Endodermal cell (in vitro differentiated cells): ENCODE data around the gene NLRP1. TPM values are rescaled to one million over a fixed set of nuclear protein-coding genes. Genes with fewer than 3 reads are reported as not detected.
"Not testable (repeated sequence)": the region's sequence is repeated elsewhere in the genome, so short reads cannot be mapped to it uniquely, and the experiment has no call there.

ENCODE experiments used
- DNase-seq: peaks from one replicate; pipeline ENCODE4 v3.0.0-alpha.2; 2017
- H3K27ac ChIP-seq: 2 replicates; pipeline ENCODE4 v1.5.1; 2013; ENCODE audit warnings: mild to moderate bottlenecking, low read depth, low read length, moderate library complexity
- H3K27me3 ChIP-seq: 2 replicates; pipeline ENCODE4 v1.6.1; 2013; ENCODE audit warnings: mild to moderate bottlenecking, low read length, moderate library complexity; ENCODE audit not compliant: insufficient read depth, control insufficient read depth, poor library complexity, severe bottlenecking
- H3K36me3 ChIP-seq: 2 replicates; pipeline ENCODE4 v1.7.0; 2013; ENCODE audit warnings: mild to moderate bottlenecking, low read length, moderate library complexity; ENCODE audit not compliant: control insufficient read depth, insufficient read depth
- H3K4me1 ChIP-seq: one replicate; pipeline ENCODE4 v1.7.0; 2013; ENCODE audit warnings: low read length; ENCODE audit not compliant: control insufficient read depth, insufficient read depth
- H3K4me3 ChIP-seq: 2 replicates; pipeline ENCODE4 v1.5.1; 2013; ENCODE audit warnings: mild to moderate bottlenecking, low read length, moderate library complexity
- H3K9ac ChIP-seq: 2 replicates; pipeline ENCODE4 v1.6.1; 2013; ENCODE audit warnings: mild to moderate bottlenecking, low read length, moderate library complexity; ENCODE audit not compliant: poor library complexity, severe bottlenecking; ENCODE audit errors: extremely low read depth
- H3K9me3 ChIP-seq: 2 replicates; pipeline ENCODE4 v1.6.1; 2013; ENCODE audit warnings: mild to moderate bottlenecking, low read length, moderate library complexity; ENCODE audit not compliant: control insufficient read depth
- H3K27ac Mint-ChIP-seq: 2 replicates; pipeline ENCODE4 v1.8.0; 2020; ENCODE audit warnings: mixed read lengths
- H3K27me3 Mint-ChIP-seq: 2 replicates; pipeline ENCODE4 v1.8.0; 2021; ENCODE audit warnings: mild to moderate bottlenecking, mixed read lengths; ENCODE audit not compliant: insufficient read depth
- H3K36me3 Mint-ChIP-seq: 2 replicates; pipeline ENCODE4 v1.8.0; 2020; ENCODE audit warnings: low read depth, mixed read lengths
- H3K4me1 Mint-ChIP-seq: 2 replicates; pipeline ENCODE4 v1.8.0; 2020; ENCODE audit warnings: mixed read lengths
- H3K4me3 Mint-ChIP-seq: 2 replicates; pipeline ENCODE4 v1.8.0; 2020; ENCODE audit warnings: mild to moderate bottlenecking, moderate library complexity, mixed read lengths
- H3K9me3 Mint-ChIP-seq: 2 replicates; pipeline ENCODE4 v1.8.0; 2020; ENCODE audit warnings: mild to moderate bottlenecking, mixed read lengths
- CTCF ChIP-seq: fragments of 200-600 bp; sonication (generic); conservative IDR thresholded peaks from 2 replicates; pipeline ENCODE4 v1.5.0; 2021; ENCODE audit warnings: antibody characterized with exemption, mild to moderate bottlenecking
- WGBS, 2 experiments: methylation state at CpG; one replicate each; pipeline versions ENCODE4 v1.1.5 to v1.1.7; 2013; ENCODE audit warnings: missing lambda C conversion rate in 2 of 2, mixed read lengths in 1 of 2; ENCODE audit not compliant: insufficient coverage in 1 of 2, insufficient read length in 1 of 2; 5-methylcytosine and 5-hydroxymethylcytosine counted together
- total RNA-seq, 2 donors: library from RNA; stranded (reverse); fragmentation: NEBNext Ultra II Directional in 1 of 2; extraction: Animal tissue kit (Norgen Biotek cat#: 25700) in 1 of 2; gene quantifications; 2 replicates in 1 of 2; 3 replicates in 1 of 2; pipeline ENCODE4 v1.2.1, GENCODE V29; 2021

NLRP1 gene
- total RNA-seq, 2 donors from 2014 or later = 3.6 to 5.4 TPM

- H3K9me3 Mint-ChIP-seq = peaks cover 13% of the 10 kb centered on the region
- no peak overlapping the region for H3K4me3 Mint-ChIP-seq
- no peaks in the 10 kb centered on the region for H3K9me3 ChIP-seq
- no peaks in the 10 kb centered on the region for H3K4me1 Mint-ChIP-seq
- no peaks in the 10 kb centered on the region for H3K36me3 ChIP-seq
- DNase-seq = no peak
- H3K9ac ChIP-seq = no peak overlapping the region
- WGBS, 2 experiments = 82% methylated on average over 3 of the region's 3 CpGs; no CpG with 5 or more reads in 1 of the 2 experiments
- H3K36me3 Mint-ChIP-seq = no peaks in the 10 kb centered on the region
- H3K4me1 ChIP-seq = no peaks in the 10 kb centered on the region
- H3K27ac ChIP-seq = no peak overlapping the region
- no peak overlapping the region for H3K4me3 ChIP-seq
- no peak overlapping the region for H3K27ac Mint-ChIP-seq
- peaks cover 8% of the 10 kb centered on the region for H3K27me3 Mint-ChIP-seq
- TF ChIP-seq CTCF = no peak
- H3K27me3 ChIP-seq = no peaks in the 10 kb centered on the region
Observed at GRCh38 chr17:5581655-5582054, 2.7 kb downstream of the NLRP1 start.

- Histone ChIP-seq H3K4me3 (no peak overlapping the region), H3K9me3 (no peaks in the 10 kb centered on the region), H3K36me3 (no peaks in the 10 kb centered on the region), H3K9ac (no peak overlapping the region), H3K27ac (no peak overlapping the region), H3K4me1 (no peaks in the 10 kb centered on the region), H3K27me3 (no peaks in the 10 kb centered on the region)
- peaks cover 18% of the 10 kb centered on the region for H3K9me3 Mint-ChIP-seq
- WGBS, 2 experiments = 66 to 80% methylated on average over 2 to 3 of the region's 3 CpGs
- DNase-seq = no peak
- no peaks in the 10 kb centered on the region for H3K4me1 Mint-ChIP-seq
- H3K27ac Mint-ChIP-seq = no peak overlapping the region
- H3K36me3 Mint-ChIP-seq = no peaks in the 10 kb centered on the region
- TF ChIP-seq CTCF = no peak
- H3K4me3 Mint-ChIP-seq = no peak overlapping the region
- H3K27me3 Mint-ChIP-seq = peaks cover 14% of the 10 kb centered on the region
Observed at GRCh38 chr17:5580969-5581368, 3.3 kb downstream of the NLRP1 start.

GRCh38 chr17:5580367-5580766 lies 3.9 kb downstream of the NLRP1 start:
- Mint-ChIP-seq H3K4me1 (no peaks in the 10 kb centered on the region), H3K27ac (no peak overlapping the region), H3K36me3 (no peaks in the 10 kb centered on the region), H3K9me3 (peaks cover 18% of the 10 kb centered on the region), H3K4me3 (no peak overlapping the region), H3K27me3 (peaks cover 14% of the 10 kb centered on the region)
- Histone ChIP-seq H3K9me3 (no peaks in the 10 kb centered on the region), H3K4me3 (no peak overlapping the region), H3K27me3 (no peaks in the 10 kb centered on the region), H3K4me1 (no peaks in the 10 kb centered on the region), H3K9ac (no peak overlapping the region), H3K36me3 (no peaks in the 10 kb centered on the region), H3K27ac (no peak overlapping the region)
- no peak for TF ChIP-seq CTCF
- DNase-seq = no peak

- not testable (repeated sequence) for H3K27me3 ChIP-seq, H3K4me3 Mint-ChIP-seq, H3K27ac Mint-ChIP-seq, H3K36me3 Mint-ChIP-seq, H3K4me1 Mint-ChIP-seq, H3K9me3 ChIP-seq, H3K9ac ChIP-seq, H3K4me1 ChIP-seq, H3K36me3 ChIP-seq, H3K4me3 ChIP-seq, H3K27ac ChIP-seq, DNase-seq
- 89 to 92% methylated on average over 2 to 3 of the region's 4 CpGs for WGBS, 2 experiments
- H3K27me3 Mint-ChIP-seq = peaks cover 24% of the 10 kb centered on the region
- peaks cover 28% of the 10 kb centered on the region for H3K9me3 Mint-ChIP-seq
Observed at GRCh38 chr17:5578768-5579167, 5.5 kb downstream of the NLRP1 start.

GRCh38 chr17:5573017-5573416 lies 11.3 kb downstream of the NLRP1 start:
- H3K27ac ChIP-seq, H3K4me3 Mint-ChIP-seq, DNase-seq, H3K4me3 ChIP-seq, H3K4me1 ChIP-seq, H3K27ac Mint-ChIP-seq, H3K36me3 Mint-ChIP-seq, H3K9me3 ChIP-seq, H3K4me1 Mint-ChIP-seq, H3K9ac ChIP-seq, H3K36me3 ChIP-seq: not testable (repeated sequence)
- H3K9me3 Mint-ChIP-seq = peaks cover 48% of the 10 kb centered on the region
- 92 to 93% methylated on average over 5 to 6 of the region's 7 CpGs for WGBS, 2 experiments
- H3K27me3 Mint-ChIP-seq = peaks cover 36% of the 10 kb centered on the region
- peaks cover 14% of the 10 kb centered on the region for H3K27me3 ChIP-seq
